ENCODE measurements around the gene TIMP1. TPM values are rescaled to one million over a fixed set of nuclear protein-coding genes. Genes with fewer than 3 reads are reported as not detected.

The TIMP1 gene
- total and polyA plus RNA-seq, 2 experiments from 2014 or later = 39.0 to 117 TPM

DNA sequence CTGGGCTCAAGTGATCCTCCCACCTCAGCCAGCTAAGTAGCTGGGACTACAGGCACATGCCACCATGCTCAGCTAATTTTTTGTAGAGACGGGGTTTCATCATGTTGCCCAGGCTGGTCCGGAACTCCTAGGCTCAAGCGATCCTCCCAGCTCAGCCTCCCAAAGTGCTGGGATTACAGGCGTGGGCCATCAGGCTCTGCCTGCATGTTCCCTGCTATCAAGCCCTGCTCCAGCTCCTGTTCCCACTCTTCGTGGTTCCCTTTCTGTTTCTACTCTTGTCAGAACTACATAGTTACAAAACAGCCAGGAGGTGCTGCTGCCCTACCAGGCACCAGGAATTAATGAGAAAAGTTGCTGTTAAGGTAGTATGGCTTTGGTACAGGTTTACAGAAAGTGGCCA is 8.7 kb downstream of the TIMP1 start:
- Mint-ChIP-seq H3K9me3 (no peaks in the 10 kb centered on the region), H3K27me3 (ENCODE audit: insufficient read depth, low read depth, poor library complexity) (peaks cover 4% of the 10 kb centered on the region), H3K4me1 (peaks cover 1% of the 10 kb centered on the region; the same call in 2 of the 3 replicates), H3K27ac (no peak overlapping the region), H3K36me3 (ENCODE audit: low read depth) (peaks cover under 1% of the 10 kb centered on the region; the same call in 1 of the 3 replicates), H3K4me3 (no peak overlapping the region)
- no peaks in the 10 kb centered on the region for H4K20me1 ChIP-seq (replicated peaks; ENCODE audit: insufficient read depth)
- H3K4me3 ChIP-seq = no peak overlapping the region
- no peak overlapping the region for H3K27ac ChIP-seq (ENCODE audit: low read depth)
- H3K4me2 ChIP-seq = no peak overlapping the region
- no peaks in the 10 kb centered on the region for H3K36me3 ChIP-seq (ENCODE audit: insufficient read depth)
- H3K4me1 ChIP-seq (ENCODE audit: insufficient read depth) = no peaks in the 10 kb centered on the region
- no peaks in the 10 kb centered on the region for H3K79me2 ChIP-seq (replicated peaks; ENCODE audit: insufficient read depth)
- DNase-seq (ENCODE audit: low spot score) (no peak), ATAC-seq (no peak)
- no peak overlapping the region for H2AFZ ChIP-seq
- no peak for TF ChIP-seq EZH2 (IDR thresholded peaks at IDR 0.05; ENCODE audit: low read depth, unreplicated experiment)
- H3K9me2 ChIP-seq (ENCODE audit: insufficient read depth) = no peaks in the 10 kb centered on the region
- no peaks in the 10 kb centered on the region for H3F3A ChIP-seq (replicated peaks; ENCODE audit: low read depth)
- H3K27me3 ChIP-seq (ENCODE audit: insufficient read depth) = no peaks in the 10 kb centered on the region

GRCh38 chrX:47593522-47593921 is 11.3 kb downstream of the TIMP1 start:
- no peaks in the 10 kb centered on the region for H3F3A ChIP-seq (replicated peaks; ENCODE audit: low read depth)
- H4K20me1 ChIP-seq (replicated peaks; ENCODE audit: insufficient read depth) = no peaks in the 10 kb centered on the region
- no peak overlapping the region for H3K4me2 ChIP-seq
- Mint-ChIP-seq H3K4me1 (no peaks in the 10 kb centered on the region), H3K27ac (no peak overlapping the region), H3K9me3 (no peaks in the 10 kb centered on the region), H3K27me3 (ENCODE audit: insufficient read depth, low read depth, poor library complexity) (no peaks in the 10 kb centered on the region), H3K4me3 (no peak overlapping the region), H3K36me3 (ENCODE audit: low read depth) (peaks cover 4% of the 10 kb centered on the region; the same call in 1 of the 3 replicates)
- no peaks in the 10 kb centered on the region for H3K9me2 ChIP-seq (ENCODE audit: insufficient read depth)
- H3K79me2 ChIP-seq (replicated peaks; ENCODE audit: insufficient read depth) = no peaks in the 10 kb centered on the region
- no peaks in the 10 kb centered on the region for H3K27me3 ChIP-seq (ENCODE audit: insufficient read depth)
- H3K27ac ChIP-seq (ENCODE audit: low read depth) = no peak overlapping the region
- DNase-seq (ENCODE audit: low spot score) = no peak
- no peaks in the 10 kb centered on the region for H3K36me3 ChIP-seq (ENCODE audit: insufficient read depth)
- H2AFZ ChIP-seq = no peak overlapping the region
- no peak for ATAC-seq
- H3K4me3 ChIP-seq = no peak overlapping the region
- no peaks in the 10 kb centered on the region for H3K4me1 ChIP-seq (ENCODE audit: insufficient read depth)
- TF ChIP-seq CREB1 (CRISPR knock-in tag; IDR thresholded peaks at IDR 0.05; ENCODE audit: low read depth) (no peak), STAT1 (IDR thresholded peaks at IDR 0.05; ENCODE audit: unreplicated experiment) (no peak), CTCF (conservative IDR thresholded peaks at IDR 0.05; ENCODE audit: low read depth in 2 of 2) (no peak), REST (IDR thresholded peaks at IDR 0.05; ENCODE audit: unreplicated experiment) (no peak), EZH2phosphoT487 (IDR thresholded peaks at IDR 0.05; ENCODE audit: unreplicated experiment) (no peak), ZNF114 (CRISPR knock-in tag; IDR thresholded peaks at IDR 0.05) (no peak), POLR2AphosphoS5 (IDR thresholded peaks at IDR 0.05; ENCODE audit: low read depth) (no peak), ZNF331 (CRISPR knock-in tag; IDR thresholded peaks at IDR 0.05; ENCODE audit: low read depth) (no peak), EZH2 (IDR thresholded peaks at IDR 0.05; ENCODE audit: low read depth, unreplicated experiment) (no peak)
- TF ChIP-seq, protein P1, sequence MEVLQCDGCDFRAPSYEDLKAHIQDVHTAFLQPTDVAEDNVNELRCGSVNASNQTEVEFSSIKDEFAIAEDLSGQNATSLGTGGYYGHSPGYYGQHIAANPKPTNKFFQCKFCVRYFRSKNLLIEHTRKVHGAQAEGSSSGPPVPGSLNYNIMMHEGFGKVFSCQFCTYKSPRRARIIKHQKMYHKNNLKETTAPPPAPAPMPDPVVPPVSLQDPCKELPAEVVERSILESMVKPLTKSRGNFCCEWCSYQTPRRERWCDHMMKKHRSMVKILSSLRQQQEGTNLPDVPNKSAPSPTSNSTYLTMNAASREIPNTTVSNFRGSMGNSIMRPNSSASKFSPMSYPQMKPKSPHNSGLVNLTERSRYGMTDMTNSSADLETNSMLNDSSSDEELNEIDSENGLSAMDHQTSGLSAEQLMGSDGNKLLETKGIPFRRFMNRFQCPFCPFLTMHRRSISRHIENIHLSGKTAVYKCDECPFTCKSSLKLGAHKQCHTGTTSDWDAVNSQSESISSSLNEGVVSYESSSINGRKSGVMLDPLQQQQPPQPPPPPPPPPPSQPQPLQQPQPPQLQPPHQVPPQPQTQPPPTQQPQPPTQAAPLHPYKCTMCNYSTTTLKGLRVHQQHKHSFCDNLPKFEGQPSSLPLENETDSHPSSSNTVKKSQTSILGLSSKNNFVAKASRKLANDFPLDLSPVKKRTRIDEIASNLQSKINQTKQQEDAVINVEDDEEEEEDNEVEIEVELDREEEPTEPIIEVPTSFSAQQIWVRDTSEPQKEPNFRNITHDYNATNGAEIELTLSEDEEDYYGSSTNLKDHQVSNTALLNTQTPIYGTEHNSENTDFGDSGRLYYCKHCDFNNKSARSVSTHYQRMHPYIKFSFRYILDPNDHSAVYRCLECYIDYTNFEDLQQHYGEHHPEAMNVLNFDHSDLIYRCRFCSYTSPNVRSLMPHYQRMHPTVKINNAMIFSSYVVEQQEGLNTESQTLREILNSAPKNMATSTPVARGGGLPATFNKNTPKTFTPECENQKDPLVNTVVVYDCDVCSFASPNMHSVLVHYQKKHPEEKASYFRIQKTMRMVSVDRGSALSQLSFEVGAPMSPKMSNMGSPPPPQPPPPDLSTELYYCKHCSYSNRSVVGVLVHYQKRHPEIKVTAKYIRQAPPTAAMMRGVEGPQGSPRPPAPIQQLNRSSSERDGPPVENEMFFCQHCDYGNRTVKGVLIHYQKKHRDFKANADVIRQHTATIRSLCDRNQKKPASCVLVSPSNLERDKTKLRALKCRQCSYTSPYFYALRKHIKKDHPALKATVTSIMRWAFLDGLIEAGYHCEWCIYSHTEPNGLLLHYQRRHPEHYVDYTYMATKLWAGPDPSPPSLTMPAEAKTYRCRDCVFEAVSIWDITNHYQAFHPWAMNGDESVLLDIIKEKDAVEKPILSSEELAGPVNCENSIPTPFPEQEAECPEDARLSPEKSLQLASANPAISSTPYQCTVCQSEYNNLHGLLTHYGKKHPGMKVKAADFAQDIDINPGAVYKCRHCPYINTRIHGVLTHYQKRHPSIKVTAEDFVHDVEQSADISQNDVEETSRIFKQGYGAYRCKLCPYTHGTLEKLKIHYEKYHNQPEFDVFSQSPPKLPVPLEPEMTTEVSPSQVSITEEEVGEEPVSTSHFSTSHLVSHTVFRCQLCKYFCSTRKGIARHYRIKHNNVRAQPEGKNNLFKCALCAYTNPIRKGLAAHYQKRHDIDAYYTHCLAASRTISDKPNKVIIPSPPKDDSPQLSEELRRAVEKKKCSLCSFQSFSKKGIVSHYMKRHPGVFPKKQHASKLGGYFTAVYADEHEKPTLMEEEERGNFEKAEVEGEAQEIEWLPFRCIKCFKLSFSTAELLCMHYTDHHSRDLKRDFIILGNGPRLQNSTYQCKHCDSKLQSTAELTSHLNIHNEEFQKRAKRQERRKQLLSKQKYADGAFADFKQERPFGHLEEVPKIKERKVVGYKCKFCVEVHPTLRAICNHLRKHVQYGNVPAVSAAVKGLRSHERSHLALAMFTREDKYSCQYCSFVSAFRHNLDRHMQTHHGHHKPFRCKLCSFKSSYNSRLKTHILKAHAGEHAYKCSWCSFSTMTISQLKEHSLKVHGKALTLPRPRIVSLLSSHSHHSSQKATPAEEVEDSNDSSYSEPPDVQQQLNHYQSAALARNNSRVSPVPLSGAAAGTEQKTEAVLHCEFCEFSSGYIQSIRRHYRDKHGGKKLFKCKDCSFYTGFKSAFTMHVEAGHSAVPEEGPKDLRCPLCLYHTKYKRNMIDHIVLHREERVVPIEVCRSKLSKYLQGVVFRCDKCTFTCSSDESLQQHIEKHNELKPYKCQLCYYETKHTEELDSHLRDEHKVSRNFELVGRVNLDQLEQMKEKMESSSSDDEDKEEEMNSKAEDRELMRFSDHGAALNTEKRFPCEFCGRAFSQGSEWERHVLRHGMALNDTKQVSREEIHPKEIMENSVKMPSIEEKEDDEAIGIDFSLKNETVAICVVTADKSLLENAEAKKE (CRISPR knock-in tag; IDR thresholded peaks at IDR 0.05) = no peak

Data from GM23338 (cell line).